ENCODE measurements around the gene CHST2. TPM values are rescaled to one million over a fixed set of nuclear protein-coding genes. Genes with fewer than 3 reads are reported as not detected.

The CHST2 gene
- total RNA-seq, 2 donors from 2014 or later = 1.8 to 2.2 TPM

GRCh38 chr3:143088835-143089234 lies 30.7 kb upstream of the CHST2 start:
- H3K27me3 Mint-ChIP-seq = peaks cover 20% of the 10 kb centered on the region
- H3K9me3 ChIP-seq (ENCODE audit: control insufficient read depth, low read length, poor library complexity, severe bottlenecking) = no peaks in the 10 kb centered on the region
- H3K27ac Mint-ChIP-seq = no peak overlapping the region
- no peaks in the 10 kb centered on the region for H3K36me3 Mint-ChIP-seq (ENCODE audit: low read depth)
- H3K4me1 Mint-ChIP-seq = peaks cover 6% of the 10 kb centered on the region
- DNase-seq = no peak
- H3K4me3 Mint-ChIP-seq = no peak overlapping the region
- no peak for ATAC-seq

DNA sequence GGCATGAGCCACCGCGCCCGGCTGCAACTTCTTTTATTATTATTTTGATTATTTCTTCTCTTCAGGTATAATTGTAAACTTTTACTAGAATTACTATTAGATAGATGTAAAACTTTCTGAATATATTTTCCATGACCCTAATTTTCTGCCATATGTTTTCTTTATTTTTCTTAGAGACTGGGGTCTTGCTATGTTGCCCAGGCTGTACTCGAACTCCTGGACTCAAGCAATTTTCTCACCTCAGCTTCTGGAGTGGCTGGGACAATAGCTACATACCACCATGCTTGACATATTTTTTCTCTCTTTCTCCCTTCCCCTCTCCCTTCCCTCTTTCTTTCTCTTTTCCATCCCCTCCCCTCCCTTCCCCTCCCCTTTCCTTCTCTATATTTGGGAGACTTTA lies 29.6 kb upstream of the CHST2 start:
- H3K27ac Mint-ChIP-seq = no peak overlapping the region
- ATAC-seq (no peak), DNase-seq (no peak)
- H3K4me1 Mint-ChIP-seq = peaks cover 3% of the 10 kb centered on the region
- no peaks in the 10 kb centered on the region for H3K36me3 Mint-ChIP-seq (ENCODE audit: low read depth)
- no peaks in the 10 kb centered on the region for H3K9me3 ChIP-seq (ENCODE audit: control insufficient read depth, low read length, poor library complexity, severe bottlenecking)
- peaks cover 14% of the 10 kb centered on the region for H3K27me3 Mint-ChIP-seq
- H3K4me3 Mint-ChIP-seq = no peak overlapping the region

- peaks cover 3% of the 10 kb centered on the region for H3K4me1 Mint-ChIP-seq
- H3K9me3 ChIP-seq (ENCODE audit: control insufficient read depth, low read length, poor library complexity, severe bottlenecking) = no peaks in the 10 kb centered on the region
- H3K36me3 Mint-ChIP-seq (ENCODE audit: low read depth) = no peaks in the 10 kb centered on the region
- H3K4me3 Mint-ChIP-seq = no peak overlapping the region
- peaks cover 12% of the 10 kb centered on the region for H3K27me3 Mint-ChIP-seq
- DNase-seq (no peak), ATAC-seq (no peak)
- H3K27ac Mint-ChIP-seq = no peak overlapping the region
These were observed 29.1 kb upstream of the CHST2 start for GRCh38 chr3:143090486-143090885.

GRCh38 chr3:143090976-143091837 lies 28.4 kb upstream of the CHST2 start:
- peaks cover 3% of the 10 kb centered on the region for H3K4me1 Mint-ChIP-seq
- H3K36me3 Mint-ChIP-seq (ENCODE audit: low read depth) = no peaks in the 10 kb centered on the region
- H3K4me3 Mint-ChIP-seq = no peak overlapping the region
- no peaks in the 10 kb centered on the region for H3K9me3 ChIP-seq (ENCODE audit: control insufficient read depth, low read length, poor library complexity, severe bottlenecking)
- no peak for DNase-seq
- H3K27me3 Mint-ChIP-seq = peaks cover 12% of the 10 kb centered on the region
- no peak overlapping the region for H3K27ac Mint-ChIP-seq
- ATAC-seq = no peak

- Mint-ChIP-seq H3K4me3 (no peak overlapping the region), H3K36me3 (ENCODE audit: low read depth) (no peaks in the 10 kb centered on the region), H3K27ac (no peak overlapping the region), H3K27me3 (peaks cover 15% of the 10 kb centered on the region), H3K4me1 (peaks cover 3% of the 10 kb centered on the region)
- DNase-seq (no peak), ATAC-seq (no peak)
- H3K9me3 ChIP-seq (ENCODE audit: control insufficient read depth, low read length, poor library complexity, severe bottlenecking) = no peaks in the 10 kb centered on the region
These were observed 27.4 kb upstream of the CHST2 start for GRCh38 chr3:143092191-143092590.

GRCh38 chr3:143095813-143096212 lies 23.8 kb upstream of the CHST2 start:
- Mint-ChIP-seq H3K27me3 (peaks cover 27% of the 10 kb centered on the region), H3K4me3 (no peak overlapping the region), H3K4me1 (peaks cover 2% of the 10 kb centered on the region), H3K27ac (no peak overlapping the region), H3K36me3 (ENCODE audit: low read depth) (no peaks in the 10 kb centered on the region)
- ATAC-seq (no peak), DNase-seq (no peak)
- no peaks in the 10 kb centered on the region for H3K9me3 ChIP-seq (ENCODE audit: control insufficient read depth, low read length, poor library complexity, severe bottlenecking)

GRCh38 chr3:143098032-143098764 lies 21.4 kb upstream of the CHST2 start:
- no peaks in the 10 kb centered on the region for H3K4me1 Mint-ChIP-seq
- H3K4me3 Mint-ChIP-seq = no peak overlapping the region
- H3K36me3 Mint-ChIP-seq (ENCODE audit: low read depth) = no peaks in the 10 kb centered on the region
- peaks cover 45% of the 10 kb centered on the region for H3K27me3 Mint-ChIP-seq
- H3K27ac Mint-ChIP-seq = no peak overlapping the region
- H3K9me3 ChIP-seq (ENCODE audit: control insufficient read depth, low read length, poor library complexity, severe bottlenecking) = no peaks in the 10 kb centered on the region
- ATAC-seq (no peak), DNase-seq (no peak)

- Mint-ChIP-seq H3K4me3 (no peak overlapping the region), H3K36me3 (ENCODE audit: low read depth) (no peaks in the 10 kb centered on the region), H3K27me3 (peaks cover 47% of the 10 kb centered on the region), H3K4me1 (no peaks in the 10 kb centered on the region), H3K27ac (no peak overlapping the region)
- DNase-seq (no peak), ATAC-seq (no peak)
- H3K9me3 ChIP-seq (ENCODE audit: control insufficient read depth, low read length, poor library complexity, severe bottlenecking) = no peaks in the 10 kb centered on the region
These were observed 20.4 kb upstream of the CHST2 start for GRCh38 chr3:143099210-143099609.

- ATAC-seq = no peak
- Mint-ChIP-seq H3K4me1 (no peaks in the 10 kb centered on the region), H3K27me3 (peaks cover 47% of the 10 kb centered on the region), H3K4me3 (no peak overlapping the region), H3K36me3 (ENCODE audit: low read depth) (no peaks in the 10 kb centered on the region), H3K27ac (no peak overlapping the region)
- DNase-seq = no peak
- H3K9me3 ChIP-seq (ENCODE audit: control insufficient read depth, low read length, poor library complexity, severe bottlenecking) = no peaks in the 10 kb centered on the region
These were observed 19.9 kb upstream of the CHST2 start for GRCh38 chr3:143099690-143100089.

DNA sequence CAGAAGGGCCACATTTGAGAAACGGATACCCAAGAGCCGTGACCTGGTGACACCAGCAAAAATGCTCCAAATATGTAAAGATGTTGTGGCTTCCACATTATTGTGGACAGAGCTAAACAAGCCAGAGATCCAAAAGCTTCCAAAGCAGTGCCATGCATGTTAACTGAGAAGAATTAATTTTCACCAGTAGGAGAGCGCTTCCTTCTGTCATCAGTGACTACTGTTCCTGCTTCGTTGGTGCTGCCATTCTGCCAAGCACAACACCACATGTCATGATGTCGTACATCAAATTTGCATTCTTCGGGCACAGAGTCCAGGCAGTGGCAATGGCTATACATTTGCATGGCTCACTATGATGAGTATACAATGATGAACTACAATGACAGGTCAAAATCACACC lies 19.1 kb upstream of the CHST2 start:
- Mint-ChIP-seq H3K4me3 (no peak overlapping the region), H3K4me1 (no peaks in the 10 kb centered on the region), H3K36me3 (ENCODE audit: low read depth) (no peaks in the 10 kb centered on the region), H3K27ac (no peak overlapping the region), H3K27me3 (peaks cover 47% of the 10 kb centered on the region)
- no peak for ATAC-seq
- no peaks in the 10 kb centered on the region for H3K9me3 ChIP-seq (ENCODE audit: control insufficient read depth, low read length, poor library complexity, severe bottlenecking)
- DNase-seq = no peak

GRCh38 chr3:143101792-143102381 lies 17.7 kb upstream of the CHST2 start:
- no peaks in the 10 kb centered on the region for H3K9me3 ChIP-seq (ENCODE audit: control insufficient read depth, low read length, poor library complexity, severe bottlenecking)
- no peak for DNase-seq
- Mint-ChIP-seq H3K4me1 (no peaks in the 10 kb centered on the region), H3K4me3 (no peak overlapping the region), H3K36me3 (ENCODE audit: low read depth) (no peaks in the 10 kb centered on the region), H3K27me3 (peaks cover 56% of the 10 kb centered on the region), H3K27ac (no peak overlapping the region)
- no peak for ATAC-seq

DNA sequence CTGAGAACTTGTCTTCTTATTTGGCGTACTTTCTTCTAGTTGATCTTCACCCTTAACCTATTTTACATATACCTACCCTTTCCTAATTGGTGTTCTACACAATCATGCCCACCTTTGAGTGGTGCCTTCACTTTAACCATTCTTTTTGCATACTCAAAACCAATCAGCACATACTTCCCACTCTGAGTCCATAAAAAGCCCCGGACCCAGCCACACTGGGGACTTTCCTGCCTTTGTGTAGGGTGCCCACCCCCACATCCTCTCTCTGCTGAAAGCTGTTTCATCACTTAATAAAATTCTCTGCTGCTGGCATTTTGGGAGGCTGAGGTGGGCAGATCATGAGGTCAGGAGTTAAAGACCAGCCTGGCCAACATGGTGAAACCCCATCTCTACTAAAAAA lies 15.9 kb upstream of the CHST2 start:
- ATAC-seq = no peak
- Mint-ChIP-seq H3K27ac (no peak overlapping the region), H3K4me3 (no peak overlapping the region), H3K36me3 (ENCODE audit: low read depth) (no peaks in the 10 kb centered on the region), H3K27me3 (peaks cover 51% of the 10 kb centered on the region), H3K4me1 (no peaks in the 10 kb centered on the region)
- H3K9me3 ChIP-seq (ENCODE audit: control insufficient read depth, low read length, poor library complexity, severe bottlenecking) = no peaks in the 10 kb centered on the region
- DNase-seq = no peak

DNA sequence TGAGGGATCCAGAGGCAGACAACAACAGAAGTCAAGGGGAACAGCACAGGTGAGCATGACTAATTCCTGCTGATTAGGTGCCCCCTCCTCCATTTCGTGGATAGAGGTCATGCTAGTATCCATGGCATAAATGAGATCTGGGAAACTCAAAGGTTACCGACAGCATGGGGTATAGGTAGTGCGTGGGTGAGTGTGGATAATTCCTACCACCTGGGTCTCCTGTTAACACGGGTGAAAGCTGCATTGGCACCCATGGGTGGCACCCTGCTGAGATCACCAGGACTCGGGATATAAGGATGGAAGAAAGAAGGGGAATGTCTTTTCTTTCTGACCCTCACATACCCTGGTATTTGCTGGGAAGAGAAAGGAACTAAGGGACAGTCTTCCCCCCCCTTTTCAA lies 14.4 kb upstream of the CHST2 start:
- no peak overlapping the region for H3K27ac Mint-ChIP-seq
- H3K36me3 Mint-ChIP-seq (ENCODE audit: low read depth) = no peaks in the 10 kb centered on the region
- H3K4me1 Mint-ChIP-seq = no peaks in the 10 kb centered on the region
- H3K9me3 ChIP-seq (ENCODE audit: control insufficient read depth, low read length, poor library complexity, severe bottlenecking) = no peaks in the 10 kb centered on the region
- H3K4me3 Mint-ChIP-seq = no peak overlapping the region
- DNase-seq (no peak), ATAC-seq (no peak)
- H3K27me3 Mint-ChIP-seq = peaks cover 38% of the 10 kb centered on the region

All from T-helper 17 cell (primary cell).